Right lobe of liver (tissue), 4 donors: Measurements from ENCODE around the gene ABCC2.

Source experiments
- POLR2A ChIP-seq: fragments of 450-650 bp; IDR thresholded peaks from one replicate; pipeline ENCODE4 v1.6.1; 2017; ENCODE audit warnings: antibody characterized with exemption, mild to moderate bottlenecking
- TF ChIP-seq, protein P1 (sequence below), 4 donors: fragments of 200-600 bp in 3 of 4; fragments of 450-650 bp in 1 of 4; IDR thresholded peaks; one replicate each; pipeline versions ENCODE4 v1.5.1 to v1.8.0; 2016 to 2022; ENCODE audit warnings: antibody characterized with exemption in 4 of 4, mild to moderate bottlenecking in 2 of 4
- donor health status: DM: no; HTN: no; CAD: no.
- donor health status: DM: no; HTN: no; CAD: no.
- donor health status: DM: no; HTN: yes; CAD: no.

DNA sequence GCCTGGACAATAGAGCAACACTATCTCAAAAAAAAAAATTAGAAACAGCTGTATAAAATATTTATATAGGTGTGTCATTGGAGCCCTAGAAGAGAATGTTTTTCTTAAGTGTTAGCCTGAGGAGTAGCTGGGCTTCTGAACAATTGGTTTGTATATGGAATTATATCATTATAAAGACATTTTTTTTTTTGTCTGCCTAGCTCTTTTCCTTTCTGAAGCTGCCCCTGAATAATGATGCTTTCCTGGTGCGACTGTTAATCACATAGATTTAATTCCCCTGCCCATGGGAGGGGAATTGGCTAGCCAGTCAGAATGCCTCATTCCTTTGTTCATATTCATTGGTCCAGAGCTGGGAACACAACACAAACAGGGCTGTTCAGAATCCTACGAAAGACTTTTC, 13.9 kb upstream of the ABCC2 start:
- TF ChIP-seq, protein P1, sequence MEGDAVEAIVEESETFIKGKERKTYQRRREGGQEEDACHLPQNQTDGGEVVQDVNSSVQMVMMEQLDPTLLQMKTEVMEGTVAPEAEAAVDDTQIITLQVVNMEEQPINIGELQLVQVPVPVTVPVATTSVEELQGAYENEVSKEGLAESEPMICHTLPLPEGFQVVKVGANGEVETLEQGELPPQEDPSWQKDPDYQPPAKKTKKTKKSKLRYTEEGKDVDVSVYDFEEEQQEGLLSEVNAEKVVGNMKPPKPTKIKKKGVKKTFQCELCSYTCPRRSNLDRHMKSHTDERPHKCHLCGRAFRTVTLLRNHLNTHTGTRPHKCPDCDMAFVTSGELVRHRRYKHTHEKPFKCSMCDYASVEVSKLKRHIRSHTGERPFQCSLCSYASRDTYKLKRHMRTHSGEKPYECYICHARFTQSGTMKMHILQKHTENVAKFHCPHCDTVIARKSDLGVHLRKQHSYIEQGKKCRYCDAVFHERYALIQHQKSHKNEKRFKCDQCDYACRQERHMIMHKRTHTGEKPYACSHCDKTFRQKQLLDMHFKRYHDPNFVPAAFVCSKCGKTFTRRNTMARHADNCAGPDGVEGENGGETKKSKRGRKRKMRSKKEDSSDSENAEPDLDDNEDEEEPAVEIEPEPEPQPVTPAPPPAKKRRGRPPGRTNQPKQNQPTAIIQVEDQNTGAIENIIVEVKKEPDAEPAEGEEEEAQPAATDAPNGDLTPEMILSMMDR (IDR thresholded peaks at IDR 0.05) = no peak
- TF ChIP-seq POLR2A = no peak
